Panc1 (cell line): Measurements from ENCODE around the gene CFAP58.

Experiments
- CTCF ChIP-seq: fragments of 450-650 bp; IDR thresholded peaks from 2 replicates; pipeline ENCODE4 v1.5.1; 2017; ENCODE audit warnings: mild to moderate bottlenecking
- POLR2AphosphoS5 ChIP-seq: IDR thresholded peaks from 2 replicates; pipeline ENCODE4 v1.6.1; 2012; ENCODE audit warnings: mild to moderate bottlenecking, low read depth, low read length, moderate library complexity
- REST ChIP-seq, 2 experiments: IDR thresholded peaks; 2 replicates each; pipeline ENCODE4 v1.6.1; 2011 to 2012; ENCODE audit warnings: low read depth in 2 of 2, control low read depth in 1 of 2, low read length in 1 of 2, mild to moderate bottlenecking in 1 of 2, moderate library complexity in 1 of 2; ENCODE audit not compliant: insufficient read depth in 1 of 2
- SIN3A ChIP-seq: IDR thresholded peaks from 2 replicates; pipeline ENCODE4 v1.6.1; 2012; ENCODE audit warnings: low read depth, mild to moderate bottlenecking, low read length, moderate library complexity, borderline replicate concordance; ENCODE audit not compliant: insufficient read depth

- TF ChIP-seq CTCF (no peak), POLR2AphosphoS5 (no peak), SIN3A (no peak), REST (IDR thresholded peaks at IDR 0.05; ENCODE audit: insufficient read depth in 1 of 2, low read depth in 2 of 2, low read length in 1 of 2) (no peak)
Observed at GRCh38 chr10:104434601-104435000, 81.0 kb downstream of the CFAP58 start.
